ENCODE results near the gene RIBC1.
"Not testable (repeated sequence)": the region's sequence is repeated elsewhere in the genome, so short reads cannot be mapped to it uniquely, and the experiment has no call there.

RIBC1 gene

DNA sequence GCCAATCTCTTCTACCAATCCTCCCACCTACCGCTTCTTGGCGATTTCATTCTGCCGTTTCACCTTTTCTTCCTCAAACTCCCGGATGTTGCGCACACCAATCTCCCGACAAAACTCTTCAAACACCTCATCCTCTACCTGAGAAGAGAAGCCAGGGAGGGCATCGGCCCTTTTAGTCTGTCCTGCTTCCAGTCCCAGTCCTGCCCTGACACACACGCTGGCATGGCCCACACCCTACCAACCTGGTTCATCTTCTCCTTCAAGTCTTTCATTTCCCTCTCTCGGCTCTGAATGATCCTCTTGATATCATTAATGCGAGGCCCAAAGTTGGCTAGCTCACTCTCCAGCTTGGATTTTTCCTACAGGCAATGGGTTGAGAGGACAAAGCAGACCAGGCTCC, 19.1 kb upstream of the RIBC1 start:
- DNase-seq (ENCODE audit: low read depth), result no peak
- H3K27me3 ChIP-seq (replicated peaks; ENCODE audit: control insufficient read depth, insufficient read depth, low read length), result no peaks in the 10 kb centered on the region
- H3K36me3 ChIP-seq (ENCODE audit: control insufficient read depth, insufficient read depth, low read length, severe bottlenecking), result peaks cover 88% of the 10 kb centered on the region
- no peaks in the 10 kb centered on the region for H3K9me3 ChIP-seq (ENCODE audit: control insufficient read depth, low read length)
- H3K4me1 ChIP-seq (ENCODE audit: control insufficient read depth, insufficient read depth, low read length), result no peaks in the 10 kb centered on the region
- H3K4me3 ChIP-seq (ENCODE audit: low read length), result no peak overlapping the region
- H3K9ac ChIP-seq (ENCODE audit: low read length), result no peak overlapping the region

DNA sequence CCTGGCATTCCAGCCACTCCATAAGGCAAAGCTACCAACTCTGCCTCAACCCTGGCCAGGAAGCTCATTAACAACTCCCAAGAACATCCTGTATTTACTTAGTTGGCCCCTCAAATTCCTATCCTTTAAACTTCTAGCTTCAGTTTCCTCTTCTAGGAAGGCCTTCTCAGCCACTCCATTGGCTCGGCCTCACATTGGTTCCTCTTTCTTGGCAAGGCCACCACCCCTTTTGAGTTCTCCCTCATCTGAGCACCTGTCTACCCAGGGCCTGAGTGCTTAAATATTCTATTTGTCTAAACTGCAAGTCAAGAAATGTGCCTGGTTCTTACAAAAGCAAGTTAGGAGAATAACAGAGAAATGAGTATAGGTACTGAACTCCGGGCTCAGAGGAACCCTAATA, 10.2 kb upstream of the RIBC1 start:
- DNase-seq (ENCODE audit: low read depth), result no peak

DNA sequence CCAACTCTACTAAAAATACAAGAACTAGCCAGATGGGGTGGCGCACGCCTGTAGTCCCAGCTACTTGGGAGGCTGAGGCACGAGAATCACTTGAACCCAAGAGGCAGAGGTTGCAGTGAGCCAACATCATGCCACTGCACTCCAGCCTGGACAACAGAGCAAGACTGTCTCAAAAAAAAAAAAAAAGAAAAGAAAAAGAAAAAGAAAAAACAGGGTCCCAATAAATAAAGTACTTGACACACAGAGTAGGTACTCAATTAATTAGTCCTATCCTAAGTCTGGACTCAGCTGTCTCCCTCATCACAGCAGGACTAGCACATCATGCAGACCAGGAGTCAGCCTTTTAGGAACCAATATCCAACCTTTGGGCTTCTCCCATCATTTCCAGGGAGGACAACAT, 2.3 kb upstream of the RIBC1 start:
- not testable (repeated sequence) for H3K4me3 ChIP-seq (ENCODE audit: low read length); H3K36me3 ChIP-seq (ENCODE audit: control insufficient read depth, insufficient read depth, low read length, severe bottlenecking); H3K9ac ChIP-seq (ENCODE audit: low read length); H3K9me3 ChIP-seq (ENCODE audit: control insufficient read depth, low read length); DNase-seq (ENCODE audit: low read depth); H3K27me3 ChIP-seq (replicated peaks; ENCODE audit: control insufficient read depth, insufficient read depth, low read length)
- H3K4me1 ChIP-seq (ENCODE audit: control insufficient read depth, insufficient read depth, low read length), result peaks cover 10% of the 10 kb centered on the region

More for the DNA sequence above, 10.2 kb upstream of the RIBC1 start:
- H3K9me3 ChIP-seq (ENCODE audit: control insufficient read depth, low read length), result no peaks in the 10 kb centered on the region
- H3K4me3 ChIP-seq (ENCODE audit: low read length), result no peak overlapping the region
- no peak overlapping the region for H3K9ac ChIP-seq (ENCODE audit: low read length)
- no peaks in the 10 kb centered on the region for H3K27me3 ChIP-seq (replicated peaks; ENCODE audit: control insufficient read depth, insufficient read depth, low read length)
- H3K36me3 ChIP-seq (ENCODE audit: control insufficient read depth, insufficient read depth, low read length, severe bottlenecking), result peaks cover 67% of the 10 kb centered on the region
- H3K4me1 ChIP-seq (ENCODE audit: control insufficient read depth, insufficient read depth, low read length), result no peaks in the 10 kb centered on the region

DNA sequence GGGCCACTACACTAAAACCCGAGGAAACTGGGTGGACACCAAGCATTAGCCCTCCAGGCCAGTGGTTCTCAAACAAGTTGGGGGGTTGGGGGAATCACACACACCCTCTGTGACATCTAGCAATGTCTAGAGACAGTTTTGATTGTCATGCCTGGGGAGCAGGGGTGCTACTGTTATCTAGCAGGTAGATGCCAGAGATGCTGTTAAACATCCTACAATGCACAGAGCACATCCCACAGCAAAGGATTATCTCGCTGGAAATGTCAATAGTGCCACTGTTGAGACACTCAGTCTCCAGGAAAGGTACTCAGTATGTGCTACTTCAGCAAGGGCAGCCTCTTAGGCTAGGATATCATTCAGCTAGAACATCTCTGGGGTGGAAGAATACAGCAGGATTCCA, 1.5 kb upstream of the RIBC1 start:
- peak overlapping the region; percentile 91 for H3K9ac ChIP-seq (ENCODE audit: low read length)
- H3K36me3 ChIP-seq (ENCODE audit: control insufficient read depth, insufficient read depth, low read length, severe bottlenecking), result no peaks in the 10 kb centered on the region
- H3K4me3 ChIP-seq (ENCODE audit: low read length), result peak overlapping the region; percentile 92
- H3K27me3 ChIP-seq (replicated peaks; ENCODE audit: control insufficient read depth, insufficient read depth, low read length), result no peaks in the 10 kb centered on the region
- no peak for DNase-seq (ENCODE audit: low read depth)
- no peaks in the 10 kb centered on the region for H3K9me3 ChIP-seq (ENCODE audit: control insufficient read depth, low read length)
- H3K4me1 ChIP-seq (ENCODE audit: control insufficient read depth, insufficient read depth, low read length), result peaks cover 10% of the 10 kb centered on the region

DNA sequence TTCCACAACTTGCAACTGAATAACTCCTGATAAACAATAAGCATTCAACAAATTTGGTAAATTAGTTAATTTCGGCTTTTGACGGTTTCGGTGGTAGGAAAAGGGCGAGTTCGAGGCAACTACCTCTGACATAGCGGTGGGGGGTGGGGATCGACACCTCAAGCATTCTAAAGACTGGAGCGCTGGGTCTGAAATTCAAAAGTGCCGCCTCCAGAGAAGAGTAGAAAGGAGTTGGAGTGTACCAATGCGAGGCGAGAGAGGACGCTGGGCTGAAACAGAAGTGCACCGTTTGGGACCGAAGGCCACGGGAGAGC, 944 bp upstream of the RIBC1 start:
- Histone ChIP-seq H3K9ac (ENCODE audit: low read length) (peak overlapping the region; percentile 91), H3K36me3 (ENCODE audit: control insufficient read depth, insufficient read depth, low read length, severe bottlenecking) (no peaks in the 10 kb centered on the region)
- peak; percentile 78 for DNase-seq (ENCODE audit: low read depth)

DNA sequence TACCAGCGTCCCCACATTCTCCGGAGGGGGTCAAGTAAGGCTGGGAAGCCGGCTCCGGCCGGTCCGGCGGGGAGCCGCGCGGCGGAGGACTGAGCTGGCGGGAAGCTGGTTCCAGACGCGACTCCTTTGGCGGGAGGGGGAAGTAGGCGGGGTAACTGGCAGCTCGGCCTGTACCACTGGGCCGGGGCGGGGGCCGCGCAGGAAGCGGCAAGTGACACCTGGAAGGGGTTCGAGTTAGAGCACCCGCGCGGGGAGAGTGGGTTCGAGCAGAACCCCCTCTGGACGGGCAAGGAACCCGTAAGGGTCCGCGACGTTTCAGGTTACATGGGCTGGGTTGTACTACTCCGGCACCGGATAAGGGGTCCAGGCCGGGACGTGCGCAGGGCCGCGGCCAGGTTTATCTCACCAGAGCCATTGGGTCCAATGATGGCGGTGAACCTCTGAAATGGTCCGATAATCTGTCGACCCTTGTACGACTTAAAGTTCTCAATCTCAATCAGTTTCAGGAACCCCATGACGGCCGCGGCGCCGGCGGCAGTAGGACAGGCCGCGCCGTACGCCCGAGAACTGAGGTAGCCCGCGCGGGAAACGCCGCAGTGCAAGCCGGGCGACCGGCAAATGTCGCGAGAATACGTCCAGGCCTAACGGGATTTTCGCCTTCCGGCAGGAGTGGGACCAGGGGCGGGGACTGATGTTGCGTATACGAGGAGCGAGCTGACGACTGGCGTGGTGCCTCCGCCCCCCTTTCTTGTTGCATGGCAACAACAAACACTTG, 400 bp upstream of the RIBC1 start, which contains the start of gene SMC1A:
Gene SMC1A, minus strand, starts transcription at position 569 of the 775 bp plus-strand sequence. Its CDS starts 54 bp downstream, at position 515.
- Histone ChIP-seq H3K9me3 (ENCODE audit: control insufficient read depth, low read length) (no peaks in the 10 kb centered on the region), H3K27me3 (replicated peaks; ENCODE audit: control insufficient read depth, insufficient read depth, low read length) (no peaks in the 10 kb centered on the region), H3K4me1 (ENCODE audit: control insufficient read depth, insufficient read depth, low read length) (peaks cover 10% of the 10 kb centered on the region), H3K9ac (ENCODE audit: low read length) (peak within 1 kb of the TSS; percentile 91), H3K4me3 (ENCODE audit: low read length) (peak within 1 kb of the TSS; percentile 92), H3K36me3 (ENCODE audit: control insufficient read depth, insufficient read depth, low read length, severe bottlenecking) (no peaks in the 10 kb centered on the region)
- peak; percentile 100 for DNase-seq (ENCODE audit: low read depth)

More for the DNA sequence above, 944 bp upstream of the RIBC1 start:
- Histone ChIP-seq H3K9me3 (ENCODE audit: control insufficient read depth, low read length) (no peaks in the 10 kb centered on the region), H3K4me3 (ENCODE audit: low read length) (peak overlapping the region; percentile 92), H3K27me3 (replicated peaks; ENCODE audit: control insufficient read depth, insufficient read depth, low read length) (no peaks in the 10 kb centered on the region), H3K4me1 (ENCODE audit: control insufficient read depth, insufficient read depth, low read length) (peaks cover 10% of the 10 kb centered on the region)

DNA sequence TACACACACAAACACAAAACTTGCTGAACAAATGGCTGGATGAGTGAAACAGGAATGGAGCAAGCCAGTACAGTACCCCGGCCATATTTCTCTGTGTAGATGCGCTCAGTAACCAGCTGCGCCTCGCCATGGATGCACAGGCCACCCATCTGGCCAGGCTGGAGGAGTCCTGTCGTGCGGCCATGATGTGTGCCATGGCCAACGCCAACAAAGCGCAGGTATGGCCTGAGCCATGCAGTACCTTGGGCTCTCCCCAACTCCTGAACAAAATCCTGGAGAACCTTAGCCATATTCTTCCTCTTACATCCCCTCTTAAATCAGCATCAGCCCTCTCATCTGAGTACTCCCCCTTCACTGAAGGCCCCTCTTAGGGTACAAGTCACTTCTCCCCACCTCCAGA, 7.1 kb downstream of the RIBC1 start:
- Histone ChIP-seq H3K9ac (ENCODE audit: low read length) (no peak overlapping the region), H3K9me3 (ENCODE audit: control insufficient read depth, low read length) (no peaks in the 10 kb centered on the region), H3K36me3 (ENCODE audit: control insufficient read depth, insufficient read depth, low read length, severe bottlenecking) (peaks cover 29% of the 10 kb centered on the region), H3K27me3 (replicated peaks; ENCODE audit: control insufficient read depth, insufficient read depth, low read length) (no peaks in the 10 kb centered on the region), H3K4me3 (ENCODE audit: low read length) (no peak overlapping the region), H3K4me1 (ENCODE audit: control insufficient read depth, insufficient read depth, low read length) (peaks cover 8% of the 10 kb centered on the region)
- no peak for DNase-seq (ENCODE audit: low read depth)

DNA sequence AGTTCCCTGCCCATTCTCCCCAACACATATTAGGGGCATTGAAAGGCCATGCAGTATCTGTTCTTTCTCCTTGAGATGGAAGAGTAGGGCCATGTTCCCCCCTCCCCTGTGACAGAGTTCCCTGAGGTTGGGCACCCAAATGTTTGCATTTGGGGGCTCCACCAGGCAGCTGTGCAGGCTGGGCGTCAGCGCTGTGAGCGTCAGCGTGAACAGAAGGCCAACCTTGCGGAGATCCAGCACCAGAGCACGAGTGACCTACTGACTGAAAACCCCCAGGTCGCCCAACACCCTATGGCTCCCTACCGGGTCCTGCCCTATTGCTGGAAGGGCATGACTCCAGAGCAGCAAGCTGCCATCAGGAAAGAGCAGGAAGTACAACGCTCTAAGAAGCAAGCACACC, 7.6 kb downstream of the RIBC1 start:
- DNase-seq (ENCODE audit: low read depth), result no peak
- Histone ChIP-seq H3K9me3 (ENCODE audit: control insufficient read depth, low read length) (no peaks in the 10 kb centered on the region), H3K9ac (ENCODE audit: low read length) (no peak overlapping the region), H3K36me3 (ENCODE audit: control insufficient read depth, insufficient read depth, low read length, severe bottlenecking) (peaks cover 29% of the 10 kb centered on the region), H3K27me3 (replicated peaks; ENCODE audit: control insufficient read depth, insufficient read depth, low read length) (no peaks in the 10 kb centered on the region), H3K4me1 (ENCODE audit: control insufficient read depth, insufficient read depth, low read length) (peaks cover 10% of the 10 kb centered on the region), H3K4me3 (ENCODE audit: low read length) (no peak overlapping the region)

DNA sequence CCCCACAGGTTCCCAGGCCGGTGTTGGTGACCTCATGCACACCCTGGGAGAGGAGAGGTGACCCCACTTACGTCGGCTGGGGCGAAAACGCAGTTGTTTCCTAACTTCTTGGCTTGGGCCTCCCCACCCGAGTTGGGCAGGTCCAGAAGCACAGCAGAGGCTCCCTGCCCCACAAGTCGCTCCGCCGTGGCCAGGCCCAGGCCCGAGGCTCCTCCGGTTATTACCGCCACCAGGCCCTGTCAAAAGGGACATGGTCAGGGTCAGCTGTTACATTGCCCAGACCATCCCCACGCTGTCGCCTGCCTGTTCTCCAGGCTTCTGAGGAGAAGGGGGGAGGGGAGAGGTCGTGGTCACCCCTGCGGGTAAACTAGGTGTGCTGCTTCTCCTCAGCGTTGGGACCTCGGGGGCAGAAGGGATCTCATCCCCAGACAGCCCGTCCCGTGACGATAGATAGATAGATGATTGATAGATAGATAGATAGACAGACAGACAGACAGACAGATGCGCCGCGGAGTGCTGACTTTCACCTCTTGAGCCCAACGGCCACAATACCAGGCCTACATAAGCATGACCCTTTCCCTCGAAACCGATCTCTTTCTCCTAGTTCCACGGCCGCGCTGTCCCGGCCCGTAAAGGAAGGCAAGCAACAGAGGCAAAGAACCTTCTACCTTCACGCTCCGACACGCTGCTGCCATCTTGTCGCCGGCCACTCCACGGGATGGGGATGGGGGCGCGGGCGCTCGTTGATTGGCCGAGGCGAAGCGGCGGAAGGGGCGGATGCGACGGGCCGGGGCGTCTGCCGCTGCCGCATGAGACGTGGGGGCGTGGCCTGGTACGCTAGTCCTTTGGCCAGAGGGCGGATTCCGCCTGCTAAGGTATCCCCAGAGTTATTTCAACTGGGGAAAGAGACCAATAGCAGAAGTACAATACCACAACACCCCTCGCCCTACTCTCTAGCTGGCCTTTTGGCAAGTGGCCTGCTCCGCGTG, 11.3 kb downstream of the RIBC1 start, which contains the start of gene HSD17B10:
Gene HSD17B10, minus strand, starts transcription at position 720 of the 989 bp plus-strand sequence. Its CDS starts 25 bp downstream, at position 695.
- Histone ChIP-seq H3K9me3 (ENCODE audit: control insufficient read depth, low read length) (no peaks in the 10 kb centered on the region), H3K36me3 (ENCODE audit: control insufficient read depth, insufficient read depth, low read length, severe bottlenecking) (peaks cover 26% of the 10 kb centered on the region), H3K27me3 (replicated peaks; ENCODE audit: control insufficient read depth, insufficient read depth, low read length) (peaks cover 17% of the 10 kb centered on the region)

DNA sequence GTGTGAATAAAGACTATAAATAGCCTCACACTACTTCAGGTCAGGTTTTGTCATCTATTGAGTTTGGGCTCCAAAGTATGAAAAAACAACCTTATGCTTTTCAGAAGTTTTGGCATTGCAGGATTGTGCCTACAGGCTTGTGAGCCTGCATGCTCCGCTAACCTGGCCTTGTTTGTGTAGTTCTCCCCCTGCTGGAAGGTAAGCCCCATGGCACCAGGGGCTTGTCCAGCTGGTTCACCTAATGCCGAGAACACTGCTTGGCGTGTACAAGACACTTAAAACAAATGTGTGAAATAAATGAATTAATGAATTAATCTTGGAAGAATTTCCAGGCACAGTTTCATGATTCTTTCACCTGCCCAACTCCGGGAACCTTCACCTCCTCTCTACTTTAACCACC, 13.3 kb downstream of the RIBC1 start:
- H3K36me3 ChIP-seq (ENCODE audit: control insufficient read depth, insufficient read depth, low read length, severe bottlenecking), result peaks cover 15% of the 10 kb centered on the region
- peaks cover 21% of the 10 kb centered on the region for H3K27me3 ChIP-seq (replicated peaks; ENCODE audit: control insufficient read depth, insufficient read depth, low read length)
- peak; percentile 79 for DNase-seq (ENCODE audit: low read depth)
- no peak overlapping the region for H3K4me3 ChIP-seq (ENCODE audit: low read length)
- H3K9me3 ChIP-seq (ENCODE audit: control insufficient read depth, low read length), result no peaks in the 10 kb centered on the region
- peaks cover 18% of the 10 kb centered on the region for H3K4me1 ChIP-seq (ENCODE audit: control insufficient read depth, insufficient read depth, low read length)
- H3K9ac ChIP-seq (ENCODE audit: low read length), result no peak overlapping the region

More for the DNA sequence above, 11.3 kb downstream of the RIBC1 start, which contains the start of gene HSD17B10:
- peak; percentile 95 for DNase-seq (ENCODE audit: low read depth)
- H3K4me3 ChIP-seq (ENCODE audit: low read length), result peak within 1 kb of the TSS; percentile 87
- H3K4me1 ChIP-seq (ENCODE audit: control insufficient read depth, insufficient read depth, low read length), result peaks cover 10% of the 10 kb centered on the region
- H3K9ac ChIP-seq (ENCODE audit: low read length), result peak within 1 kb of the TSS; percentile 93

DNA sequence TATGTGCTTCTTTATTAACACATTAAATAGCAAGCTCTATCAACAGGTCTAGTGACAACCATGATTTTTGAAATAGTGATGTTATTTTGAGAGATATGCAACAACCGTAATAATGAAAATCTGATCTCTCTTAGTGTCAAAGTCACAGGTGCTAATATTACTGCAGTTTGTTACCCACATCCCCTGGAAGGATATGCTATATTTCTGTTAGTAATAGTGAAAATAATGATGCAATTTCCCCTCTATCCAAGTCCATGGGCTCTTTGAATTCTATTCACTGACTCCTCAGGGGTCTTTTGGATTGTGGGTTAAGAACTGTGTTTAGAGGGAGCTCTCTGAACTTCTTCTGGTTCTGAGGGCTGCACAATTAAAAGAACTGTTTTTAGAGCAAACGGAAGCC, 14.5 kb downstream of the RIBC1 start:
- Histone ChIP-seq H3K27me3 (replicated peaks; ENCODE audit: control insufficient read depth, insufficient read depth, low read length) (peaks cover 21% of the 10 kb centered on the region), H3K9ac (ENCODE audit: low read length) (no peak overlapping the region), H3K4me3 (ENCODE audit: low read length) (no peak overlapping the region), H3K9me3 (ENCODE audit: control insufficient read depth, low read length) (no peaks in the 10 kb centered on the region), H3K4me1 (ENCODE audit: control insufficient read depth, insufficient read depth, low read length) (peaks cover 27% of the 10 kb centered on the region), H3K36me3 (ENCODE audit: control insufficient read depth, insufficient read depth, low read length, severe bottlenecking) (peaks cover 3% of the 10 kb centered on the region)
- no peak for DNase-seq (ENCODE audit: low read depth)
